Erythroblast (primary cell): Measurements from ENCODE around the gene CILP2.

Experiments
- GATA1 ChIP-seq: IDR thresholded peaks from 2 replicates; pipeline ENCODE4 v1.6.1; 2011; ENCODE audit warnings: low read depth, mild to moderate bottlenecking, control low read depth, low read length, moderate library complexity
- POLR2A ChIP-seq: IDR thresholded peaks from 2 replicates; pipeline ENCODE4 v1.6.1; 2011; ENCODE audit warnings: mild to moderate bottlenecking, low read length

DNA sequence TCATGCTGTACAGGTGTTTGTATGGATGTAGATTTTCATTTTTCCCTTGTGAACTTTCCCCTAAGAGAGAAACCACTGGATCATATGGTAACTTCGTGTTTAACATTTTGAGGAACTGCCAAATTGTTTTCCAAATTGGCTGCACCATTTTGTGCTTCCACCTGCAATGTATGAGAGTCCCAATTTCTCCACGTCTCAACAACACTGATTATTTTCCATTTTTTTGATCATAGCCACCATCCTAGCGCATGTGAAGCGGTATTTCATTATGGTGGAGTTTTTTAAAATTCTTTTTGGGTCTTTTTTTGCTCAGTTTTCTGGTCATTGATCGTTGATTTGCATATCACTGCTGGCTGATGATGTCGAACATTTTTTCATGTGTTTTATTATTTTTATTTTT is 17.1 kb upstream of the CILP2 start:
- TF ChIP-seq POLR2A (no peak), GATA1 (no peak)
